H1 (cell line): ENCODE data around the gene SMIM1. TPM values are rescaled to one million over a fixed set of nuclear protein-coding genes. Genes with fewer than 3 reads are reported as not detected.

ENCODE experiments used
- CTCF ChIA-PET: fragments of 300-600 bp; sonication (Branson Sonifier 250); formaldehyde crosslinking; loops from one replicate; lab custom pipeline; 2021; ENCODE audit not compliant: partially characterized antibody; lab: Charles Lee
- POLR2A ChIA-PET: fragments of 300-600 bp; sonication (Branson Sonifier 250); formaldehyde crosslinking; loops from one replicate; lab custom pipeline; 2021; ENCODE audit warnings: inconsistent platforms; ENCODE audit not compliant: partially characterized antibody; lab: Charles Lee
- DNase-seq, 2 experiments: peaks; one replicate each; pipeline versions ENCODE4 v3.0.0 to v3.0.0-alpha.2; 2010 to 2022; ENCODE audit warnings: low spot score in 2 of 2, low read depth in 1 of 2, mixed read lengths in 1 of 2
- FAIRE-seq: peaks from 2 replicates; lab custom pipeline; 2011; peaks lifted over from hg19 to GRCh38; lab: Jason Lieb, UNC
- H2AFZ ChIP-seq: 2 replicates; pipeline ENCODE4 v1.8.1; 2012; ENCODE audit warnings: low read length, inconsistent platforms
- H2AK5ac ChIP-seq: 2 replicates; pipeline ENCODE4 v1.6.1; 2013; ENCODE audit warnings: low read depth, low read length
- H2BK120ac ChIP-seq: replicated peaks from 2 replicates; pipeline ENCODE3; 2013; ENCODE audit warnings: low read depth, low read length, inconsistent platforms
- H2BK12ac ChIP-seq: 2 replicates; pipeline ENCODE4 v1.6.1; 2013; ENCODE audit warnings: low read depth, low read length
- H2BK15ac ChIP-seq: 2 replicates; pipeline ENCODE4 v1.6.1; 2013; ENCODE audit warnings: low read length
- H2BK20ac ChIP-seq: 2 replicates; pipeline ENCODE4 v1.6.1; 2013; ENCODE audit warnings: low read length
- H2BK5ac ChIP-seq: 2 replicates; pipeline ENCODE4 v1.6.1; 2013; ENCODE audit warnings: low read depth, low read length
- H3K14ac ChIP-seq: 2 replicates; pipeline ENCODE4 v1.6.1; 2013; ENCODE audit warnings: inconsistent platforms; ENCODE audit not compliant: insufficient read length
- H3K18ac ChIP-seq: 2 replicates; pipeline ENCODE4 v1.6.1; 2013; ENCODE audit warnings: low read length; ENCODE audit errors: extremely low read depth
- H3K23ac ChIP-seq: 2 replicates; pipeline ENCODE4 v1.6.1; 2013; ENCODE audit warnings: inconsistent platforms; ENCODE audit not compliant: insufficient read length
- H3K23me2 ChIP-seq: 2 replicates; pipeline ENCODE4 v1.6.1; 2013; ENCODE audit warnings: low read depth, low read length
- H3K27ac ChIP-seq: 2 replicates; pipeline ENCODE4 v1.6.1; 2011; ENCODE audit warnings: low read depth, low read length, inconsistent platforms
- H3K27me3 ChIP-seq, 4 experiments: replicated peaks in 1 of 4; 1 replicate in 1 of 4; 2 replicates in 3 of 4; pipeline versions ENCODE4 v1.6.1 to v1.8.1; 2011 to 2013; ENCODE audit warnings: low read length in 3 of 4, mild to moderate bottlenecking in 3 of 4, inconsistent platforms in 2 of 4, mixed read lengths in 2 of 4, moderate library complexity in 1 of 4; ENCODE audit not compliant: control insufficient read depth in 3 of 4, insufficient read depth in 3 of 4; ENCODE audit errors: extremely low read depth in 1 of 4
- H3K36me3 ChIP-seq, 4 experiments: 2 replicates each; pipeline versions ENCODE4 v1.6.1 to v1.8.1; 2011 to 2013; ENCODE audit warnings: mild to moderate bottlenecking in 4 of 4, low read length in 3 of 4, moderate library complexity in 2 of 4, control low read depth in 1 of 4, inconsistent platforms in 1 of 4; ENCODE audit not compliant: insufficient read depth in 4 of 4, control insufficient read depth in 2 of 4
- H3K4ac ChIP-seq: replicated peaks from 2 replicates; pipeline ENCODE3; 2013; ENCODE audit warnings: low read length, low read depth, mixed read lengths, inconsistent platforms; ENCODE audit not compliant: insufficient read length
- H3K4me1 ChIP-seq, 4 experiments: replicated peaks in 1 of 4; 1 replicate in 1 of 4; 2 replicates in 3 of 4; pipeline versions ENCODE4 v1.6.1 to v1.8.1; 2011 to 2013; ENCODE audit warnings: low read length in 3 of 4, inconsistent platforms in 2 of 4, mixed read lengths in 1 of 4; ENCODE audit not compliant: insufficient read depth in 4 of 4, control insufficient read depth in 3 of 4
- H3K4me2 ChIP-seq, 2 experiments: 2 replicates each; pipeline versions ENCODE4 v1.6.1 to v1.8.1; 2011 to 2013; ENCODE audit warnings: low read depth in 2 of 2, low read length in 2 of 2, control low read depth in 1 of 2, inconsistent platforms in 1 of 2, mild to moderate bottlenecking in 1 of 2; ENCODE audit not compliant: insufficient read depth in 1 of 2
- H3K4me3 ChIP-seq, 4 experiments: fragments of 200-600, 300-600 bp in 1 of 4; sonication (generic), shearing (Covaris generic), sonication (Bioruptor Twin) in 1 of 4; 2 replicates each; pipeline versions ENCODE4 v1.5.1 to v1.8.1; 2011 to 2016; ENCODE audit warnings: low read length in 4 of 4, low read depth in 3 of 4, control low read depth in 2 of 4, inconsistent platforms in 2 of 4, mild to moderate bottlenecking in 2 of 4, mixed read lengths in 1 of 4, moderate library complexity in 1 of 4; ENCODE audit not compliant: insufficient read depth in 2 of 4; ENCODE audit errors: extremely low read depth in 1 of 4
- H3K56ac ChIP-seq: replicated peaks from 2 replicates; pipeline ENCODE3; 2013; ENCODE audit warnings: low read depth, mild to moderate bottlenecking, mixed read lengths, low read length, inconsistent platforms; ENCODE audit not compliant: insufficient read length
- H3K79me1 ChIP-seq: 2 replicates; pipeline ENCODE4 v1.6.1; 2013; ENCODE audit warnings: low read depth, low read length, control low read depth
- H3K79me2 ChIP-seq, 2 experiments: 2 replicates each; pipeline versions ENCODE4 v1.6.1 to v1.8.1; 2012 to 2013; ENCODE audit warnings: low read length in 2 of 2, mild to moderate bottlenecking in 2 of 2, inconsistent platforms in 1 of 2; ENCODE audit not compliant: insufficient read depth in 2 of 2, control insufficient read depth in 1 of 2
- H3K9ac ChIP-seq, 4 experiments: replicated peaks in 1 of 4; 1 replicate in 1 of 4; 2 replicates in 3 of 4; pipeline versions ENCODE4 v1.6.1 to v1.8.1; 2011 to 2013; ENCODE audit warnings: low read depth in 3 of 4, low read length in 3 of 4, control low read depth in 2 of 4, mild to moderate bottlenecking in 2 of 4, moderate library complexity in 2 of 4, inconsistent platforms in 1 of 4; ENCODE audit errors: extremely low read depth in 1 of 4
- H3K9me3 ChIP-seq, 2 experiments: 2 replicates each; pipeline versions ENCODE4 v1.6.1 to v1.8.1; 2012 to 2013; ENCODE audit warnings: mild to moderate bottlenecking in 2 of 2, moderate library complexity in 2 of 2, control low read depth in 1 of 2, inconsistent platforms in 1 of 2, low read depth in 1 of 2, low read length in 1 of 2, mixed read lengths in 1 of 2; ENCODE audit not compliant: insufficient read depth in 2 of 2
- H4K20me1 ChIP-seq, 2 experiments: replicated peaks in 1 of 2; 2 replicates each; pipeline versions ENCODE3 to v1.8.1; 2011 to 2013; ENCODE audit warnings: inconsistent platforms in 2 of 2, low read length in 2 of 2, mild to moderate bottlenecking in 1 of 2; ENCODE audit not compliant: insufficient read depth in 2 of 2, control insufficient read depth in 1 of 2
- H4K5ac ChIP-seq: 2 replicates; pipeline ENCODE4 v1.6.1; 2013; ENCODE audit warnings: low read length, low read depth, mixed read lengths, inconsistent platforms; ENCODE audit not compliant: insufficient read length
- H4K8ac ChIP-seq: 2 replicates; pipeline ENCODE4 v1.8.0; 2013; ENCODE audit warnings: mild to moderate bottlenecking, moderate library complexity, low read length, inconsistent platforms; ENCODE audit not compliant: insufficient read depth; ENCODE audit errors: extremely low read depth
- H4K91ac ChIP-seq: replicated peaks from 2 replicates; pipeline ENCODE3; 2013; ENCODE audit warnings: low read length, mixed read lengths, inconsistent platforms; ENCODE audit not compliant: insufficient read length
- CREB1 ChIP-seq: IDR thresholded peaks from 2 replicates; pipeline ENCODE4 v1.6.1; 2012; ENCODE audit warnings: inconsistent platforms
- GABPA ChIP-seq: IDR thresholded peaks from 2 replicates; pipeline ENCODE4 v1.6.1; 2011; ENCODE audit warnings: mild to moderate bottlenecking, low read length, moderate library complexity, borderline replicate concordance; ENCODE audit not compliant: insufficient read depth
- HDAC6 ChIP-seq: IDR thresholded peaks from one replicate; pipeline ENCODE4 v1.7.1; 2012; ENCODE audit warnings: low read depth, mild to moderate bottlenecking, inconsistent platforms, low read length, moderate library complexity
- PHF8 ChIP-seq: fragments of 200-600 bp; sonication (generic); conservative IDR thresholded peaks from 2 replicates; pipeline ENCODE4 v1.7.1; 2012; ENCODE audit warnings: low read depth, mild to moderate bottlenecking, inconsistent platforms, low read length, moderate library complexity
- TCF12 ChIP-seq: IDR thresholded peaks from 2 replicates; pipeline ENCODE4 v1.6.1; 2011; ENCODE audit warnings: low read depth, mild to moderate bottlenecking, low read length
- WGBS, 2 experiments: shearing (Covaris generic) in 1 of 2; methylation state at CpG; one replicate each; pipeline versions ENCODE4 v1.1.6 to v1.1.7; 2013 to 2015; ENCODE audit warnings: low lambda C conversion rate in 2 of 2, mixed read lengths in 2 of 2, inconsistent platforms in 1 of 2, low coverage in 1 of 2, missing lambda C conversion rate in 1 of 2; ENCODE audit not compliant: insufficient replicate concordance in 2 of 2, insufficient coverage in 1 of 2, insufficient read length in 1 of 2; ENCODE audit errors: extremely low coverage in 1 of 2, missing lambda C conversion rate in 1 of 2; 5-methylcytosine and 5-hydroxymethylcytosine counted together
- polyA plus RNA-seq, 7 experiments: library from polyadenylated mRNA; depleted of rRNA in 3 of 7; stranded (reverse) in 5 of 7; unstranded in 2 of 7; fragments of >200 nt in 5 of 7; fragments of 200-250 nt in 2 of 7; gene quantifications; 1 replicate in 5 of 7; 2 replicates in 1 of 7; 4 replicates in 1 of 7; pipeline versions ENCODE4 v1.2.1 to v1.2.3, GENCODE V29; 2011 to 2013; ENCODE audit warnings: missing spikeins in 2 of 7, mixed read lengths in 2 of 7
- total RNA-seq: library from RNA; stranded (reverse); fragmentation: NEBNext Ultra II Directional; extraction: Animal tissue kit (Norgen Biotek cat#: 25700); gene quantifications from 2 replicates; pipeline ENCODE4 v1.2.1, GENCODE V29; 2021
- TF ChIP-seq, protein P1 (sequence below), 3 experiments: IDR thresholded peaks; 1 replicate in 2 of 3; 2 replicates in 1 of 3; pipeline versions ENCODE4 v1.5.1 to v1.6.1; 2011; ENCODE audit warnings: low read length in 3 of 3, mild to moderate bottlenecking in 3 of 3, inconsistent platforms in 2 of 3, low read depth in 1 of 3, moderate library complexity in 1 of 3; ENCODE audit not compliant: insufficient read depth in 1 of 3; ENCODE audit errors: control extremely low read depth in 1 of 3
- TF ChIP-seq, protein P2 (sequence below): IDR thresholded peaks from 2 replicates; pipeline ENCODE4 v1.6.1; 2011; ENCODE audit warnings: low read length, improper control_type of control experiment

The SMIM1 gene
- total and polyA plus RNA-seq, 2 of the 8 experiments (the other 6 are each of a cell fraction or from before 2014, with no cell fraction given) = 7.7 to 9.7 TPM

DNA sequence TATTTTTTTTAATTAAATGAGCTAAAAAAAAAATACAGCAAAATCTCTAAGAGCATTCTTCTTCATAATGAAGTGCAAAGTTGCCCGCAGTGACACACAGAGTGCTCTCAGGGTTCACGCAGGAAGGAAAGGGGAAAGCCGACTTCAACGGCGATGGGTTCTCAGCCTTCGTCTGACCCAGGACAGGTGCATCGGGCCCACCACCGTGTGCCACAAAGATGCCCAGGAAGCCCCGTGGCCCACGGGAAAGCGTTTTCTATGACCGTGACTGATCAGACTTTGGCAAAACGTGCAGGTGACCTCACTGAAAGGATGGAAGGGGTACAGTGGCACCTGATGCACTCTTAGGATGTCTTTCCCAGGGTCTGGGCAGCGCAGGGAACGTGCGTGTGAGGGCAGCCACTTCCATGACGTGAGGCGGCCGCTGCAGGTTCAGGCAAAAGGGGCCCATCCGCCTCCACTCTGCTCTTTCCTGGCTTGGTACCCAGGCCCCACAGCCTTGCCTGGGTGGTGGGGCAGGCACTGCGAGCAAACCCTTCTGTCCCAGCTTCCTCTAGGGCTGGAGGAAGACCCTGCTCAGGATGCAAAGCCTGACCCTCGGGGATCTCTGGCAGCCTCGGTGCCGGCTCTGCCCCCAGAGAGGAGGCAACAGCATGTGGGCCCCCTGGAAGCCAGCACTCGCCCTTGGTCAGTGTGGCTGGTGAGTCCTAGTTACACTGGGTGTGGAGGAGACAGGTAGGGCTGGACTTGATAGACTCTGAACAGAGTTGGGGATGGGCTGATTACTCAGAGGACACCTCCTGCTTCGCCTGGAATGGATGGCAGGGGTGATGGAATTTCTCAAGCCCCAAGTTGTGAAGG is 15.4 kb downstream of the SMIM1 start:
- peaks cover 11 to 23% of the 10 kb centered on the region in 2 experiments for H4K20me1 ChIP-seq
- H2AK5ac ChIP-seq = no peak overlapping the region
- H2AFZ ChIP-seq = no peak overlapping the region
- FAIRE-seq (no peak), DNase-seq (no peak)
- H3K79me1 ChIP-seq = peaks cover 31% of the 10 kb centered on the region
- no peak overlapping the region for H3K4me2 ChIP-seq
- no peak overlapping the region for H3K23ac ChIP-seq
- no peaks in the 10 kb centered on the region for H3K27me3 ChIP-seq
- H2BK5ac ChIP-seq = peak overlapping the region; percentile 75; the same call in 1 of the 2 replicates
- H3K4ac ChIP-seq = no peak overlapping the region
- H3K23me2 ChIP-seq = 0 out of 2 replicates have a peak, but pooled peaks cover 2% of the 10 kb centered on the region
- no peak overlapping the region for H3K18ac ChIP-seq
- peaks cover 8 to 28% (median 19%) of the 10 kb centered on the region in 4 experiments for H3K4me1 ChIP-seq
- H2BK15ac ChIP-seq = no peak overlapping the region
- H3K9me3 ChIP-seq = no peaks in the 10 kb centered on the region
- peak overlapping the region; percentile 58; the same call in 1 of the 2 replicates for H4K8ac ChIP-seq
- no peak overlapping the region; the same call in 1 of the 2 replicates for H3K27ac ChIP-seq
- peaks cover 14 to 33% (median 29%) of the 10 kb centered on the region in 4 experiments for H3K36me3 ChIP-seq
- H4K91ac ChIP-seq = no peak overlapping the region
- H3K14ac ChIP-seq = no peak overlapping the region
- no peak overlapping the region for H2BK20ac ChIP-seq
- WGBS, 2 experiments = 91% methylated on average over 23 of the region's 26 CpGs; no CpG with 5 or more reads in 1 of the 2 experiments
- H4K5ac ChIP-seq = no peak overlapping the region
- H2BK12ac ChIP-seq = no peak overlapping the region
- H3K4me3 ChIP-seq = no peak overlapping the region
- peaks cover 9 to 58% of the 10 kb centered on the region in 2 experiments for H3K79me2 ChIP-seq
- H2BK120ac ChIP-seq = no peak overlapping the region
- H3K56ac ChIP-seq = no peak overlapping the region
- POLR2A ChIA-PET = interaction anchor here (1.1 to 9.8 kb wide), 5 partner anchors 10 to 61 kb away, joined by 3 to 84 read pairs (median 4); no protein-coding TSS in a partner anchor
- CTCF ChIA-PET = interaction anchor here (0.7 to 5.7 kb wide), 11 partner anchors 9 to 940 kb away, joined by 3 to 40 read pairs (median 4); partner anchors contain the start of gene LRRC47
- no peak overlapping the region for H3K9ac ChIP-seq
- TF ChIP-seq HDAC6 = no peak
- TF ChIP-seq, protein P1, sequence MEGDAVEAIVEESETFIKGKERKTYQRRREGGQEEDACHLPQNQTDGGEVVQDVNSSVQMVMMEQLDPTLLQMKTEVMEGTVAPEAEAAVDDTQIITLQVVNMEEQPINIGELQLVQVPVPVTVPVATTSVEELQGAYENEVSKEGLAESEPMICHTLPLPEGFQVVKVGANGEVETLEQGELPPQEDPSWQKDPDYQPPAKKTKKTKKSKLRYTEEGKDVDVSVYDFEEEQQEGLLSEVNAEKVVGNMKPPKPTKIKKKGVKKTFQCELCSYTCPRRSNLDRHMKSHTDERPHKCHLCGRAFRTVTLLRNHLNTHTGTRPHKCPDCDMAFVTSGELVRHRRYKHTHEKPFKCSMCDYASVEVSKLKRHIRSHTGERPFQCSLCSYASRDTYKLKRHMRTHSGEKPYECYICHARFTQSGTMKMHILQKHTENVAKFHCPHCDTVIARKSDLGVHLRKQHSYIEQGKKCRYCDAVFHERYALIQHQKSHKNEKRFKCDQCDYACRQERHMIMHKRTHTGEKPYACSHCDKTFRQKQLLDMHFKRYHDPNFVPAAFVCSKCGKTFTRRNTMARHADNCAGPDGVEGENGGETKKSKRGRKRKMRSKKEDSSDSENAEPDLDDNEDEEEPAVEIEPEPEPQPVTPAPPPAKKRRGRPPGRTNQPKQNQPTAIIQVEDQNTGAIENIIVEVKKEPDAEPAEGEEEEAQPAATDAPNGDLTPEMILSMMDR (IDR thresholded peaks at IDR 0.05; ENCODE audit: control extremely low read depth in 1 of 3, insufficient read depth in 1 of 3, low read depth in 1 of 3, low read length in 3 of 3) = no peak
- no peak for TF ChIP-seq PHF8
- TF ChIP-seq, protein P2, sequence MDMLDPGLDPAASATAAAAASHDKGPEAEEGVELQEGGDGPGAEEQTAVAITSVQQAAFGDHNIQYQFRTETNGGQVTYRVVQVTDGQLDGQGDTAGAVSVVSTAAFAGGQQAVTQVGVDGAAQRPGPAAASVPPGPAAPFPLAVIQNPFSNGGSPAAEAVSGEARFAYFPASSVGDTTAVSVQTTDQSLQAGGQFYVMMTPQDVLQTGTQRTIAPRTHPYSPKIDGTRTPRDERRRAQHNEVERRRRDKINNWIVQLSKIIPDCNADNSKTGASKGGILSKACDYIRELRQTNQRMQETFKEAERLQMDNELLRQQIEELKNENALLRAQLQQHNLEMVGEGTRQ = no peak
- TF ChIP-seq TCF12 = no peak
- no peak for TF ChIP-seq GABPA
- TF ChIP-seq CREB1 = no peak
